ENCODE measurements around the gene MARS1. TPM values are rescaled to one million over a fixed set of nuclear protein-coding genes. Genes with fewer than 3 reads are reported as not detected.

The MARS1 gene
- total RNA-seq, 4 donors from 2014 or later, result 54.2 to 94.6 (median 69.6) TPM

DNA sequence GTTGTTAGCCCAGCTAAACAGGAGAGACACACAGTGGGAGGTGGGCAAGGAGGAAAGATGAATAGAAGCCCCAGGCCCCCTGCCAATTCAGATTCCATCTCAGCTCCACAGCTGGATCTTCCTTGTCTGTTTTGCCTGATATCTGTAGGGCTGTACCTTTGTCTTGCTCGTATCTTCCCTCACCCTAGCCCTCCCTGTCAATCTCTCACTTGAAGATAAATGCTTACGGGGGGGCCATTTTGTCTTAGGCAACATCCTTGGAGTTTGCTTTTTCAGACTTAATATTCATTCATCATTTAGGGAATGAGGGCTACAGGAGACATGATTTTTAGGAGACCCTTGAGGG is 64.4 kb downstream of the MARS1 start:
- Histone ChIP-seq H3K27me3 (peaks cover 0 to 41% (median 0%) of the 10 kb centered on the region in 4 donors), H3K9me3 (no peaks in the 10 kb centered on the region), H3K36me3 (no peaks in the 10 kb centered on the region), H3K27ac (no peak overlapping the region), H3K4me3 (no peak overlapping the region), H3K4me1 (peaks cover 3 to 18% (median 5%) of the 10 kb centered on the region in 3 donors)
- WGBS, 2 donors, result 79 to 85% methylated on average over 2 of the region's 2 CpGs
- TF ChIP-seq, protein P1, sequence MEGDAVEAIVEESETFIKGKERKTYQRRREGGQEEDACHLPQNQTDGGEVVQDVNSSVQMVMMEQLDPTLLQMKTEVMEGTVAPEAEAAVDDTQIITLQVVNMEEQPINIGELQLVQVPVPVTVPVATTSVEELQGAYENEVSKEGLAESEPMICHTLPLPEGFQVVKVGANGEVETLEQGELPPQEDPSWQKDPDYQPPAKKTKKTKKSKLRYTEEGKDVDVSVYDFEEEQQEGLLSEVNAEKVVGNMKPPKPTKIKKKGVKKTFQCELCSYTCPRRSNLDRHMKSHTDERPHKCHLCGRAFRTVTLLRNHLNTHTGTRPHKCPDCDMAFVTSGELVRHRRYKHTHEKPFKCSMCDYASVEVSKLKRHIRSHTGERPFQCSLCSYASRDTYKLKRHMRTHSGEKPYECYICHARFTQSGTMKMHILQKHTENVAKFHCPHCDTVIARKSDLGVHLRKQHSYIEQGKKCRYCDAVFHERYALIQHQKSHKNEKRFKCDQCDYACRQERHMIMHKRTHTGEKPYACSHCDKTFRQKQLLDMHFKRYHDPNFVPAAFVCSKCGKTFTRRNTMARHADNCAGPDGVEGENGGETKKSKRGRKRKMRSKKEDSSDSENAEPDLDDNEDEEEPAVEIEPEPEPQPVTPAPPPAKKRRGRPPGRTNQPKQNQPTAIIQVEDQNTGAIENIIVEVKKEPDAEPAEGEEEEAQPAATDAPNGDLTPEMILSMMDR (IDR thresholded peaks at IDR 0.05), result no peak
- no peak for TF ChIP-seq POLR2A (IDR thresholded peaks at IDR 0.05)
- no peak for DNase-seq
- intact Hi-C loops (cut with DNase I), result no loop called here

DNA sequence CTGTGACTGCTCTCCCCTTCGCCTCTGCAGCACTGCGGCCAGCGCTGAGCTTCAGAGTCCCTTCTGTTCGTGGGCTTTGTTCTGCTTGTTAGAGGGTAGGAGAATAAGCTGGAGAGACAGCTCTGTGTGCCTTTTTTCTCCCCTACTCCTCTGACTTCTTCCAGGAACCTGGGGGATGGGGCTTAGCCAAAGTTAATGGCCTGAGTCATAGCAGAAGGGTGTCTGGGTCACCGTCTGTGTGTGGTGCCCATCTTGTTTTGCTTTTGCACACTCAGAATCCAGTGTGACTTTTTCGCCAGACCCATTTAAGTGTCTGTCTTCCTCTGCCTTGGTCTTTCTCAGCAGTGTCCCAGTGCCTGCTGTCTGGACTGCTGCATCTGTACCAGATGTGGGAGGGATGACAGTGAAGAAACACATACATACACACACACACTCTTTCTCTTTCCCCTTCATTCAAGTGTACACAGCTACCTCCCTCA is 65.0 kb downstream of the MARS1 start:
- no peak overlapping the region for H3K27ac ChIP-seq
- DNase-seq, result no peak
- peaks cover 0 to 40% (median 0%) of the 10 kb centered on the region in 4 donors for H3K27me3 ChIP-seq
- 64 to 68% methylated on average over 6 of the region's 6 CpGs for WGBS, 2 donors
- TF ChIP-seq, protein P1 (IDR thresholded peaks at IDR 0.05), result no peak
- TF ChIP-seq POLR2A (IDR thresholded peaks at IDR 0.05), result no peak
- no peaks in the 10 kb centered on the region for H3K9me3 ChIP-seq
- intact Hi-C loops (cut with DNase I), result no loop called here
- no peak overlapping the region for H3K4me3 ChIP-seq
- H3K36me3 ChIP-seq, result no peaks in the 10 kb centered on the region
- peaks cover 3 to 14% (median 5%) of the 10 kb centered on the region in 3 donors for H3K4me1 ChIP-seq

GRCh38 chr12:57553343-57554202 is 65.7 kb downstream of the MARS1 start:
- 71 to 75% methylated on average over 6 to 7 of the region's 7 CpGs for WGBS, 2 donors
- TF ChIP-seq, protein P1 (IDR thresholded peaks at IDR 0.05), result no peak
- TF ChIP-seq POLR2A (IDR thresholded peaks at IDR 0.05), result no peak
- no peak overlapping the region for H3K27ac ChIP-seq
- H3K27me3 ChIP-seq, result peaks cover 0 to 33% (median 0%) of the 10 kb centered on the region in 4 donors
- intact Hi-C loops (cut with DNase I), result no loop called here
- H3K4me1 ChIP-seq, result peaks cover 3 to 14% (median 5%) of the 10 kb centered on the region in 3 donors
- H3K4me3 ChIP-seq, result no peak overlapping the region
- H3K9me3 ChIP-seq, result no peaks in the 10 kb centered on the region
- no peak for DNase-seq
- no peaks in the 10 kb centered on the region for H3K36me3 ChIP-seq

GRCh38 chr12:57554453-57554852 is 66.6 kb downstream of the MARS1 start:
- intact Hi-C loops (cut with DNase I), result no loop called here
- 85 to 88% methylated on average over 2 of the region's 2 CpGs for WGBS, 2 donors
- Histone ChIP-seq H3K9me3 (no peaks in the 10 kb centered on the region), H3K4me3 (no peak overlapping the region), H3K27ac (no peak overlapping the region), H3K4me1 (peaks cover 3 to 11% (median 5%) of the 10 kb centered on the region in 3 donors), H3K27me3 (peaks cover 0 to 24% (median 0%) of the 10 kb centered on the region in 4 donors), H3K36me3 (no peaks in the 10 kb centered on the region)
- DNase-seq, result no peak
- TF ChIP-seq POLR2A (IDR thresholded peaks at IDR 0.05), result no peak
- TF ChIP-seq, protein P1 (IDR thresholded peaks at IDR 0.05), result no peak

DNA sequence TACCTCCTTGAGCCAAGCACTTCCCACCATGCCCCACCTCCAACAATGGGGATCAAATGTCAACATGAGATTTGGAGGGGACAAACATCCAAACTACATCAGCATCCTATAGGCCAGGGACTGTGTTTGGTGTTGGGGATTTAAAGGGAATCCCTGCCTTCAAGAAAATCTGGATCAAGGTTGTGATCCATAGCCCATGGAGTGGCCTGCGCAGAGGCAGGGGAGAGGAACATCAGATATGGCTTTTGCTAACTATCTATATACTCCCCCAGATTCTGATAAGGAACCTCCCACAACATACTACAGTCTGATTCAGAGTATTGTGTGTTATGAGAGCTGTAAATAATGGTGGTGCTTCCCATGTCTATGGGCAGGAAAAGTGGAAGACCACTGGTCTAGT is 67.0 kb downstream of the MARS1 start:
- Histone ChIP-seq H3K9me3 (no peaks in the 10 kb centered on the region), H3K4me1 (peaks cover 3 to 6% (median 5%) of the 10 kb centered on the region in 3 donors), H3K36me3 (no peaks in the 10 kb centered on the region), H3K4me3 (no peak overlapping the region), H3K27me3 (peaks cover 0 to 20% (median 0%) of the 10 kb centered on the region in 4 donors), H3K27ac (no peak overlapping the region)
- TF ChIP-seq POLR2A (IDR thresholded peaks at IDR 0.05), result no peak
- TF ChIP-seq, protein P1 (IDR thresholded peaks at IDR 0.05), result no peak
- DNase-seq, result no peak
- intact Hi-C loops (cut with DNase I), result no loop called here
- WGBS, 2 donors, result 100% methylated on average over 1 of the region's 1 CpG; no CpG with 5 or more reads in 1 of the 2 donors

Measured in esophagus squamous epithelium (tissue), 5 donors.